ENCODE results near the gene SZRD1.
A peak's percentile ranks its signal among the peaks of the same experiment; 100 is the strongest.
"Not testable (repeated sequence)": the region's sequence is repeated elsewhere in the genome, so short reads cannot be mapped to it uniquely, and the experiment has no call there.

SZRD1 gene, protein sequence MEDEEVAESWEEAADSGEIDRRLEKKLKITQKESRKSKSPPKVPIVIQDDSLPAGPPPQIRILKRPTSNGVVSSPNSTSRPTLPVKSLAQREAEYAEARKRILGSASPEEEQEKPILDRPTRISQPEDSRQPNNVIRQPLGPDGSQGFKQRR

DNA sequence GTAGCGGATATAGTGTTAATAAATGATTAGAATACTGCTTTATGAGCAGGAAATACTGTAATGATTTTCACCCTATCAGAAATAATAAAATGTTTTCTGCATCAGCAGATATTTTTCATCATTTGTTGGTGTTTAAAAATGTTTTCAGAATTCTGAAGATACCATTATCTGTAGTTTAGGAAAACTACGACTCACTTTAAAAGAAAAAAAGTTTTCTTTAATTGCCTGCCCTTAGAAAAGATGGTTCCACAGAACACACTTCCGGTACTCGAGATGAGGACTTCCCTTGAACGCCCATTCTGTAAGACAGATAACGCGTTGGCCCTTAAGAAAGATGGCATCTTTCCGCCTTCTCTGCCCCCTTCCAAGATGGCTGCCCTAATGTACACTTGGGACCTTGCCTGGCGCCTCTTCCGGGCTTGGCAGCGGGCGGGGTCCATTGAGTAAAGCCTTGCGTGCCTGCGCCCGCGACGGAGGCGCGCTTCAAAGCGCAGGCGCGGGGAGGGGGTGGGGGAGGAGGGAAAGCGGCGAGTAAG lies at the start of gene SZRD1:
Gene SZRD1, plus strand, starts transcription at position 521 of the 536 bp plus-strand sequence. CDS start 16 bp downstream, outside the sequence.
- DNase-seq (ENCODE audit: low spot score) = peak; percentile 96

DNA sequence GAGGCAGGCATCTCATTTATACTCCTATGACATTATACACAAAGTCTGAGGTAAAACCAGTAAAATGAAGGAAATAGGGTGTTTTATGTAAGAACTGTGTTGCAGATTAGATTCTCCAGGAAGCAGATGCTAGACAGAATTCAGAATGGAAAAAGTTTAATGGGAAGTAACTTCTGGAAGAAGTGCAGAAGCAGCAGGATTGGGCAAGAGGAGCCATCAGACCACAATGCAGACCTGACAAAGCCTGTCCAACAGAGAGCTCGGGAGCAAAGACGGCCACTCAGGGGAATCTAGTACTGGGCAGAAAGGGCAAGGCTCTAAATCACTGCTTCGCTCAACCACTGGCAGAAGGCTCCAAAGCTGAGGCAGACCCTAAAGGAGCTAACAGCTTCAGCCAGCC lies 48.5 kb upstream of the SZRD1 start:
- DNase-seq (ENCODE audit: low spot score) = peak; percentile 33

DNA sequence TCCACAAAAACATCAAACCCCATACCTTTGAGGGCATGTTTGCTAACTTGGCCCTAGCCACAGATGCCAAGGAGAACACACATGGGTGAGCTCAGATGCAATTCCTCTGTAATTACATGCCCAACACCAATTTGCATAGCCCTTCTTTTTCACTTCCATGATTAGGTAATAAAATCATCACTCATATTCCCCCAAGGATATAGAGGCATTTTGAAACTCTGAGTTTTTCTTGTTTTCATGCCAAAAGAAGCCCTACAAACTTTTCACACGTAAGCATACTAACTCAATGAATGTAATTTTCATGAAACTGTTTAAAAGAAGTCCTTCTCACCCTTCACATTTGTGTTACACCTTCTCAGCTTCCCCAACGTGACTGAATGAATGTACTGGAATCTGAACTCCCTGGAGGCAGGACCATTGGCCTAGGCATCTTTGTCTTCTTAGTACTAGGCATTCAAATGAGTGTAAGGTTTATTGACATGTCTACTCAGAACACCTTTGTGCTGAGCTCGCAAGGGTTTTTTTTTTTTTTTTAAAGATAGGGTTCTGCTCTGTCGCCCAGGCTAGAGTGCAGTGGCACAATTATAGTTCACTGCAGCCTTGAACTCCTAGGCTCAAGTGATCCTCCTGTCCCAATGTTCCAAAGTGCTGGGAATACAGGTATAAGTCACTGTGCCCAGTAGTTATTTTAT lies 45.7 kb upstream of the SZRD1 start:
- peak; percentile 20 for DNase-seq (ENCODE audit: low spot score)

DNA sequence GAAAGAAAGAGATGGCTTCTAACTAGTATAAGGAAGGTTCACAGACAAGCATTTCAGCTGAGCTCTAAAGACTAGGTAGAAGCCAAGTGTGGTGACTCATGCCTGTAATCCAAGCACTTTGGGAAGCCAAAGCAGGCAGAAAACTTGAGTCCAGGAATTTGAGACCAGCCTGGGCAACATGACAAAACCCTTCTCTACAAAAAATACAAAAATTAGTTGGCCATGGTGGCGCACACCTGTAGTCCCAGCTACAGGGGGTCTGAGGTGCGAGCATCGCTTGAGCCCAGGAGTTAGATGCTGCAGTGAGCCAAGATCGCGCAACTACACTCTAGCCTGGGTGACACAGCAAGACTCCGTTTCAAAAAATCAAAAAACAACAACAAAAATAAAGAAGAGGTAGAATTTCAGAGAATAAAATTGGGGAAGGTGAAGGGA lies 42.6 kb upstream of the SZRD1 start:
- DNase-seq (ENCODE audit: low spot score) = peak; percentile 76

DNA sequence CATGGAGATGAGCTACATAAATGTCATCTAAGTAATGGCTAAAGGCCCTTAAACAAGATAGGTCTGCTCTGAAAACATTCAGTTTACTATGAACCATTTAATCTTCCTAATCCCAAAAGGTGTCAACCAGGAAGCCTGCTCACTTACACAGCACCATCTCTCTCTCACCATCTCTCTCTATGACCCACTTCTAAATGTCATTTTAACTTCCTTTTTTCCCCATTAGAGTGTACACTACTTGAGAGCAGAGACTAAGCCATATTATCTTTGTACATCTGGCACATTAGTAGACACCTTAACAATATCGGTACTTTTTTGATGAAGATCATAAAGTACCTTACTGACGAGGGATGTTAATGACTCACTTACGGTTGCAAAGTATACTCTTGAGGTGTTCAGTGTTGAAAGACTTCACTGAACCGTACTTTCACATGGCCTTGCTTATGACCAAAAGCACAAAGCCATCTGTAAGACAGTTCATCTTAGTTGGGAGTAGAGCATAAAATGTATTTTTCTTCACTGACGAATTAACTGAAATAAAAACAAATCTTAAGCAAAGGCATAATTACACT lies 40.1 kb upstream of the SZRD1 start:
- DNase-seq (ENCODE audit: low spot score) = no peak

DNA sequence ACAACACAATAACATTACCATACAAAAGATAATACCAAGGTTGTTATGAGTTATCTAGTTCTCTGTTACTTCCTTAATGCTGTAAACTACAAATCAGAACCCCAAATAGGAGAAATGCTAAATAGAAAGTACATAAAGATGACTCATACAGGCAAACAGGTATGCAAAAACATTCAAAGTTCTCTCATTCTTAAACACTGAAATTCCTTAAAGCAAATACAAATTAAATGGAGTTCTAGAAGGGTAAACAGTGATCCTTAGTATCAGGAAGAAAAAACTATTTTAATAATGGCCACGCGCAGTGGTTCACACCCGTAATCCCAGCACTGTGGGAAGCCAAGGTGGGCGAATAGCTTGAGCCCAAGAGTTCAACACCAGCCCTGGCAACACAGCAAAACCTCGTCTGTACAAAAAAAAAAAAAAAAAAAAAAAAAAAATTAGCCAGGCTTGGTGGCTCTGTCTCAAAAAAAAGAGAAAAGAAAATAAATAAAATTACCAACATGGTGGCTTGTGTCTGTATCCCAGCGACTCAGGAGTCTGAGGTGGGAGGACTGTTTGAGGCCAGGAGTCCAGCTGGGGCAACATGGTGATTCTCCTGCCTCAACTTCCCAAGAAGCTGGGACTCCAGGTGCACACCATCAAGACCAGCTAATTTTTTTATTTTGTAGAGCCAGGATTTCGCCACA lies 32.2 kb upstream of the SZRD1 start:
- no peak for DNase-seq (ENCODE audit: low spot score)

DNA sequence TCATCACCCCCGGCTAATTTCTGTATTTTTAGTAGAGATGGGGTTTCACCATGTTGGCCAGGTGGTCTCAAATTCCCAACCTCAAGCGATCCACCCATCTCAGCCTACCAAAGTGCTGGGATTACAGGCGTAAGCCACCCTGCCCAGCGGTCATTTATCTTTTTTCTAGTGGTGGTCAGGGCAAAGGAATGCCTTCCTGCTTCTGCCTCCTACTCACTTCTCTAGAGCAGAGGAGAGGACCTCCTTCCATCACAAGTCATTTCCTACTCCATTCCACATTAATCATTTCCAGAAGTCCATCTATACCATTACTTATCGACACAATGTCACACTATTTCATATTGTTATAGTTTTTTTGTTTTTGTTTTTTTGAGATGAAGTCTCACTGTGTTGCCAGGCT lies 28.1 kb upstream of the SZRD1 start:
- no peak for DNase-seq (ENCODE audit: low spot score)

DNA sequence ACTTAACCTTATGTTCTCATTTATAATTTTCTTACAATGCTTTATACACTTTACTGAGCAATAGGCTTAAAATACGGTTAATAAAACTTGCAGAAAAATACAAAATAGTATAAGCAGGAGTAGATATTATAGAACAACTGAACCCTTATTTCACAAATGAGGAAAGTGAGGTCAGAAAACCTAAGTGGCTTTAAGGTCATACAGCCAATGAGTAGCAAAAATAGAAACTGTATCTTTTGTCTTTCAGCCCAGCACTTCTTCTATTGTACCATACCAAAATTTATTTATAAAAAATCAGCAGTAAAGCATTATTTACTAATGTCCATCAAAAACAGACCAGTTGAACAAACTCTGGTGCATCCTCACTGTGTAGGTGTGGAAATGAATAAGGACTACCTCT lies 26.4 kb upstream of the SZRD1 start:
- no peak for DNase-seq (ENCODE audit: low spot score)

DNA sequence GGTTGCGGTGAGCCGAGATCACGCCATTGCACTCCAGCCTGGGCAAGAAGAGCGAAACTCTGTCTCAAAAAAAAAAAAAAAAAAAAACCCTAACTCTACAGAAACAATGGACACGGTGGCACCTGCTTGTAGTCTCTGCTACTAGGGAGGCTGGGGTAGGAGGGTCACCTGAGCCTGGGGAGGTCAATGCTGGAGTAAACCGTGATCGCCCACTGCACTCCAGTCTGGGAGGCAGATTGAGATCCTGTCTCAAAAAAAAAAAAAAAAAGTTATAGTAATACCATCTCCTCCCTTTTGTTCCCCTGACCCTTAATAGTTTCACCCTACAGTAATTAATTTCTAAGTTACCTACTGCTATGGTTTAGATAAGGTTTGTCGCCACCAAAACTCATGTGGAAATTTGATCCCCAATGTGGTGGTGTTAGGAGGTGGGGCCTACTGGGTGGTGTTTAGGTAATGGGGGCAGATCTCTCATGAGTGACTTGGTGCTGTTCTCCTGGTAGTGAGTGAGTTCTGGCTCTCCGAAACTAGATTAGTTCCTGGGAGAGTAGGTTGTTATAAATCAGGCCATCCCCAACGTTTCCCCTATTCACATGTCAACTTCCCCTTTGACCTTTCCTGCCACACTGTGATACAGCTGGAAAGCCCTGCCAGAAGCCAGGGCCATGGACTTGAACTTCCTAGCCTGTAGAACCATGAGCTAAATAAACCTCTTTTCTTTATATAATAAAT lies 24.5 kb upstream of the SZRD1 start:
- DNase-seq (ENCODE audit: low spot score) = no peak

DNA sequence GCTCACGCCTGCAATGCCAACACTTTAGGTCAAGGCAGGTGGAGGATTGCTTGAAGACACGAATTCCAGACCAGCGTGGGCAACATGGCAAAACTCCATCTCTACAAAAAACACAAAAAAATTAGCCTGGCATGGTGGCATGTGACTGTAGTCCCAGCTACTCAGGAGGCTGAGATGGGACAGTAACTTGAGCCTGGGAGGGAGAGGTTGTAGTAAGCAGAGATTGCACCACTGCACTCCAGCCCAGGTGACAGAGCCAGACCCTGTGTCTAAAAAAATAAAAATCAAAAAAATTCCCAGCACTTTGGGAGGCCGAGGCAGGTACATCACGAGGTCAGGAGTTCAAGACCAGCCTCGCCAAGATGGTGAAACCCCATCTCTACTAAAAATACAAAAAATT lies 23.8 kb upstream of the SZRD1 start:
- DNase-seq (ENCODE audit: low spot score) = not testable (repeated sequence)

DNA sequence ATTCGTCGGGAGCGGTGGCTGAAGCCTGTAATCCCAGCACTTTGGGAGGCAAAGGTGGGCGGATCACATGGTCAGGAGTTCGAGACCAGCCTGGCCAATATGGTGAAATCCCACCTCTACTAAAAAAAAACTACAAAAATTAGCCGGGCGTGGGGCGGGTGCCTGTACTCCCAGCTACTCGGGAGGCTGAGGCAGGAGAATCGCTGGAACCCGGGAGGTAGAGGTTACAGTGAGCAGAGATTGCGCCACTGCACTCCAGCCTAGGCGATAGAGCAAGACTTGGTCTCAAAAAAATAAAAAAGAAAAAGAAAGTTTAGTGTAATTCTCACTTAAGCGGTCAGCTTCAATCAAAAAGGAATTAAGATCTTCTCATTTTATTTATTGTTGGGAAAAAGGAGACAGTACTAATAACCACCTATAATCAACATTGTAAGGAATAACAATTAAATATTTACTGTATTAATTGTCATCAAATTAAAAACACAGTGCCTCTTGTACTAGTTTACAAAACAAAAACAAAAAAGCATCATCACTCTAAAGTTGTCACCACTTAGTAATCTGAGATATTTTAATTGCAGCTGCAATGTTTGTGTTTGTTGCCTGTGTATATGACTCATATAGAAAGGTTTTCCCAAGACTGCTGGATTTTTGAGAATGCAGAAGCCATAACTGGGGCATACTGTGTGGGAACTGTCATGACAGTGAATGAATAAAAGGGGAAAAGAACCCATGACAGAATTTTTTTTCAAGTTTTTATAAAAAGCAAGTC lies 18.4 kb upstream of the SZRD1 start:
- DNase-seq (ENCODE audit: low spot score) = peak; percentile 57

DNA sequence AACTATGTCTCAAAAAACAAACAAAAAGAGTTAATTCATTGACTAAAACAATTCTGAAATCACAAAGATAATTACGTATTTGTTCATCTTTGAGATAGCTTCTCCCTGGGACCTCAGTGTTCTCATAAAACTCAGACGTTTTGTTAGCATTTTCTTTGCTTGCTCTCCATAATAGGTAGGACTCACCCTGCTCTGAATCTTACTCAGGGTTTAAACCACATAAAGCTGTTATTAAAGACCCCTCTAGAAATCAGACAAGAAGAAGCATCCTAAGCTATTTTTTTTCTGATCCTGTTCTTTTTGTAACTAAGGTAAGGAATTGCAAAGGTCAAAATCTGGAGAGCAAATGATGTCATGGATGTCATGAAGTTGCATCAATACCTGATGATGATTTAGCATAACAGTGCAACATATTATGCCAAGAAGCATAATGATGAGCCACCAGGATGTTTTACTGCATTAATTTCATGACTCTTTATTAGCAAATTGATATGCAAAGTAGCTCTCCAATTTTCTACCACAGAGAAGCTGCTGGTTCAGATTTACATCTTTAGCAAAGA lies 17.1 kb upstream of the SZRD1 start:
- DNase-seq (ENCODE audit: low spot score) = no peak

DNA sequence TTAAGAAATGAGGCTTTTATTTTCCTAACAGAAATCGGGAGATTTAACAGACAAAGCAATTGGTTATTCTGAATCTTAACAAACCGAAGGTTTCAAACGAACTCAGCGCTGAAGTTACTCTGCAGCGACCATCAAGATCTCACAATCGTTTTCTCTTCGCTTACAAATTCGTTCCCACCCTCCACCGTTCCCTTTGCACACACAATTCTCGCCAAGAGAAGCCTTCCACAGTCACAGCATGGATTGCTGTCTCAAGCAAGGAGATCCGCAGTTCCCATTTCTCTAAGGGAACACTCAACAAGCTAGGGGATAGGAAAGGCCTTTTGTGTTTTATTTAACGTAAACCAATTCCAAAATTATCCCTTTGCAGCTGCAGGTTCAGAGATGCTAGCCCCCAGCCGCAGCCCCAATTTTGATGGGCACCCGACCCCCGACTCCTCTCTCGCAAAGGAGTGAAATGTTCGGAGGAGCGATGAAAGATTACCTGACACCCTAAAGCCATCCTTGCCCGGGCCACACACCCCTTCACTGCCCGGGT lies 15.5 kb upstream of the SZRD1 start:
- no peak for DNase-seq (ENCODE audit: low spot score)

DNA sequence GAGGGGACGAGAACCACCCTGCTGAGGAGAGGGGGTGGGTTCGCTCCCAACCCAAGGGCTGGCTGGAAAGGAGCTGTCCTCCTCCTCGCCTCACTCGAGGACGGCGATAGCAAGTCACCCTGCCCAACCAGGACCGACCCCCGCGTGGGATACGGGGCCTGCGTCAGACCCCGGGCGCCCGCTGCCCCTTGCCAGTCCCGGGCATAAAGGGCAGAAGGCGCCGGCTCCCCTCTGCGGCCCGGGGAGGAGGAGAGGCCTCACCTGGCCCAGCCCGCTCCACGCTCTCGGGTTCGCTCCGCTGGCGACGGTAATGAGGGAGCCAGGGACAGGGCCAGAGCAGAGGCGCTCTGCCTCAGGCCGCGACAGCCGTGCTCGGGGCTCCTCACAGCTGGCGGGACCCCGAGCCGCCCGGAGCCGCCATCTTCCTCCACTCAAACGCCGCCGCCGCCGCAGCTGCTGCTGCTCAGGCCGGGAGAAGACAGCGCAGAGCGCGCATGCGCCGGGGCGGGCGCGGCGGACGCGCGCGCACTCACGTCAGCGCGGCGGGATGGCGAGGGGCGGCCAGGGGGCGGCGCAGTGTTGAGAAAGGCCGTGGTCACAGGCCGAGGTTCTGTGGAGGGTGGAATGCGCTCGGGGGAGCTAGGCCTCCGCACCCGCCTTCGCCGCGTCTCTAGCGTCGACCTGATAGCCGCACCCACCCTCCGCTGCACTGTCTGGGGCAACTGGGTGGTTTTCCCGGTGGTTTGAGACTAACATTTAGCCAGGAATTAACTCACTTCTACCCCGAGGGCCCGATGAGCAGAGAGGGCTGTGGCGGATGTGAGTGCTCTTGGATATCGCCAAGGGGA lies 14.8 kb upstream of the SZRD1 start, which contains the start of gene FBXO42:
Gene FBXO42, minus strand, starts transcription at position 487 of the 848 bp plus-strand sequence. CDS start 37,062 bp downstream, outside the sequence.
- peak; percentile 98 for DNase-seq (ENCODE audit: low spot score)

DNA sequence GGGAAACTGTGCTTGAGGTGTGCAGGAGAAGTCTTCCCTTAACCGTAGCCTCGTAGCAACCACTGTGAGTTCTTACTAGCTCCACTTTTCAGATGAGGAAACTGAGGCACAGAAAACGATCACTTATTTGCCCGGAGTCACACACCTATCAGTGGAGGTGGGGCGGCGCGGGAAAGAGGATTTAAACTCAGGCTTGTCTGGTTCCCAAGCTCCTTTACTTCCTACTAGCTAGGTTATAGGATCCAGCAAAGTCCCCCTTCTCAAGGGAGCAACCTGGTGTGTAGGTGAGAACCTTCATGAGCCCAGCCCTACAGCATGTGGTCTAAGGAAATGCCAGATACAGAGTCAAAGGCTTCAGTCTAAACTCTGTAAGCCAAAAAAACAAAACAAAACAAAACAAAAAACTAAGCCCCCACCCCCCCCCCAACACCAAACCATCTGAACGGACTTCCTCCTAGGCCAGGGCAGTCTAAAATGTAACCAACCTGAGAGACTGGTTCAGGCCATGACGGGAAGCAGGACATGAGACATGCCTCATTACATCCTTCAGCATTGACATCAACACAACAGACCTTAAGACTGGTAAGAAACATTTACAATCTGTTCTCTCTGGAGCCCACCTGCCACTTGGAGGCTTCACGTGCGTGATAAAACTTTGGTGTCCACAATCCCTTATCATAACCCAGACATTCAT lies 14.1 kb upstream of the SZRD1 start:
- no peak for DNase-seq (ENCODE audit: low spot score)

DNA sequence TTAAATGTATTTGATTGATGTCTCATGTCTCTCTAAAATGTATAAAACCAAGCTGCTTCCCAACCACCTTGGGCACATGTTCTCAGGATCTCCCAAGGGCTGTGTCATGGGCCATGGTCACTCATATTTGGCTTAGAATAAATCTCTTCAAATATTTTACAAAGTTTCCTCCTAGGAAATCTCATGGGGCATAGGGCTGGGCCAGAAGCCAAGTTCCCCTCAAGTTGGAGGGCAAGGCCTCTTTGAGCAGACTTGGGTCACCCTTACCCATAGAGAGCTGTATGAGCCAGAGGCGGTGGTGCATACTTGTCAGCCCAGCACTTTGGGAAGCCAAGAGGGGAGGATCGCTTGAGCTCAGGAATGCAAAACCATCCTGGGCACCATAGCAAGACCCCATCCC lies 12.4 kb upstream of the SZRD1 start:
- DNase-seq (ENCODE audit: low spot score) = no peak

DNA sequence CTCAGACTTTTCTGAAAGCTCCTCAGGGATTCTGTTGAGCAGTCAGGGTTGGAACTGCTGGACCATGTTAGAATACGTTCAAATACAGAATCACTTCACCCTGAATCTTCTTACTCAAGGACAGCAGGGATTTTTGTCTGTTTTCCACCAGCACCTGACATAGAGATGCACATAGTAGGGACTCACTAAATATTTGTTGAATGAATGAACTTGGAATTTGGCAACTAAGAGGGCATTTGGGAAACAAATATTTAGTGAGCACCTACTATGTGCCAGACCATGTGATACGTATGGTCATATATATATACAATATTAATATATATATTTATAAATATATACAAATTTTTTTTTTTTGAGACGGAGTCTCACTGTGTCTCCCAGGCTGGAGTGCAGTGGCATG lies 10.2 kb upstream of the SZRD1 start:
- no peak for DNase-seq (ENCODE audit: low spot score)

DNA sequence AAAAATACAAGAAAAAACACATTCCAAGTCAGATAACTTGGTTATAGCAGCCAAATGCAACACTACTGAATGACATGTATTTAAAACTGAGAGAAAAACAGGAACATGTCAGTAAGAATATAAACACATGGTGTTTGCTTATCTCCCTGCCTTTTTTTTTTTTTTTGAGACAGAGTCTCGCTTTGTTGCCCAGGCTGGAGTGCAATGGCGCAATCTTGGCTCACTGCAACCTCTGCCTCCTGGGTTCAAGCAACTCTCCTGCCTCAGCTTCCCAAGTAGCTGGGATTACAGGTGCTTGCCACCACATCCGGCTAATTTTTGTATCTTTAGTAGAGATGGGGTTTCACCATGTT lies 1.9 kb upstream of the SZRD1 start:
- DNase-seq (ENCODE audit: low spot score) = not testable (repeated sequence)
